ENCODE measurements around the gene SGTA. TPM values are rescaled to one million over a fixed set of nuclear protein-coding genes. Genes with fewer than 3 reads are reported as not detected.

SGTA gene
- total and polyA plus RNA-seq, 2 of the 4 experiments (the other 2 are of a cell fraction) = 17.4 to 72.9 TPM

DNA sequence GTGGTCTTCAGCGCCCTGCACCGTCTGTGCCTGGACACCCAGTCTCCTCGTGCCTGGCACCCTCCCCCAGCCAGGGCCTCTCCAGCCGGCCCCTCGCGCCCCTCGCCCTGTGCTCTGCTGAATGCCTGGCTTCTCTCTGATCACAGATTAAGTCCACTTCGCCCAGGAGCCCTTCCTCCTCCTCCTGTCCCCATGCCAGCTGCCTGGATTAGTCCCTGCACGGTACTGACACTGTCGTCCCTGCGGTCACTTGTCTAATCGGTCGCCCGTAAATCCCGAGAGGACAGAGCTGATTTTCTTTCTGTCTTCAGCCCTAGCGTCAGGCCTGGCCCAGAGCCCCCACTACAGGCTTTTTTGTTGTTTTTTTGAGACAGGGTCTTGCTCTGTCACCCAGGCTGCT is 8.8 kb upstream of the SGTA start:
- no peak overlapping the region for H2BK15ac ChIP-seq (ENCODE audit: low read depth, low read length)

More for the DNA sequence above, 8.8 kb upstream of the SGTA start:
- H3K9me1 ChIP-seq (ENCODE audit: insufficient read depth, low read length) = no peaks in the 10 kb centered on the region; the same call in 1 of the 2 replicates
- peaks cover 35% of the 10 kb centered on the region for H3K36me3 ChIP-seq (ENCODE audit: control insufficient read depth, insufficient read depth, low read length)
- H3K27me3 ChIP-seq (ENCODE audit: control insufficient read depth, insufficient read depth, low read length) = no peaks in the 10 kb centered on the region
- H3K9ac ChIP-seq (ENCODE audit: low read depth, low read length) = no peak overlapping the region
- H4K5ac ChIP-seq (ENCODE audit: low read depth, low read length) = no peak overlapping the region
- no peak overlapping the region for H4K91ac ChIP-seq (ENCODE audit: insufficient read depth, low read depth, low read length)
- no peak overlapping the region for H2AFZ ChIP-seq (replicated peaks; ENCODE audit: low read length, poor library complexity)
- ChIA-PET CTCF (no interaction called here), POLR2A (ENCODE audit: unreplicated experiment) (no interaction called here)
- H4K8ac ChIP-seq (ENCODE audit: low read depth in 2 of 2, low read length in 2 of 2) = no peak overlapping the region
- H3K4me1 ChIP-seq (ENCODE audit: control insufficient read depth, insufficient read depth, low read length) = no peaks in the 10 kb centered on the region
- ATAC-seq (ENCODE audit: low read depth) (no peak), DNase-seq (no peak)
- no peak overlapping the region for H2BK120ac ChIP-seq (ENCODE audit: low read depth, low read length)
- no peak overlapping the region for H3K4me3 ChIP-seq (ENCODE audit: insufficient read depth, low read depth, low read length)
- peak overlapping the region; percentile 65 for H2AK9ac ChIP-seq (replicated peaks; ENCODE audit: low read depth, low read length, poor library complexity)
- H3K4ac ChIP-seq (ENCODE audit: low read depth, low read length) = no peak overlapping the region
- H3K18ac ChIP-seq (ENCODE audit: low read depth, low read length) = no peak overlapping the region
- no peak overlapping the region for H2AK5ac ChIP-seq (ENCODE audit: low read depth, low read length)
- H3K56ac ChIP-seq (ENCODE audit: extremely low read depth, insufficient read depth, low read length) = no peak overlapping the region
- H3K4me2 ChIP-seq (ENCODE audit: low read depth, low read length) = no peak overlapping the region
- TF ChIP-seq MAFK (IDR thresholded peaks at IDR 0.05; ENCODE audit: low read depth, low read length) = no peak
- no peak for TF ChIP-seq CEBPB (IDR thresholded peaks at IDR 0.05; ENCODE audit: low read depth, low read length)
- TF ChIP-seq, protein P1, sequence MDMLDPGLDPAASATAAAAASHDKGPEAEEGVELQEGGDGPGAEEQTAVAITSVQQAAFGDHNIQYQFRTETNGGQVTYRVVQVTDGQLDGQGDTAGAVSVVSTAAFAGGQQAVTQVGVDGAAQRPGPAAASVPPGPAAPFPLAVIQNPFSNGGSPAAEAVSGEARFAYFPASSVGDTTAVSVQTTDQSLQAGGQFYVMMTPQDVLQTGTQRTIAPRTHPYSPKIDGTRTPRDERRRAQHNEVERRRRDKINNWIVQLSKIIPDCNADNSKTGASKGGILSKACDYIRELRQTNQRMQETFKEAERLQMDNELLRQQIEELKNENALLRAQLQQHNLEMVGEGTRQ (IDR thresholded peaks at IDR 0.05; ENCODE audit: low read depth, low read length) = no peak
- no peak for TF ChIP-seq POLR2A (IDR thresholded peaks at IDR 0.05; ENCODE audit: low read depth, low read length)
- BruUV-seq (replicated peaks) = no TSS peak
- H3K79me1 ChIP-seq (ENCODE audit: low read depth in 1 of 2, low read length in 2 of 2) = peaks cover 9 to 52% of the 10 kb centered on the region in 2 experiments
- in situ Hi-C loops (cut with MboI; ENCODE audit: low sequenced_read_pairs) (no loop called here), dilution Hi-C loops (cut with HindIII; ENCODE audit: low sequenced_read_pairs, unreplicated experiment) (no loop called here), intact Hi-C loops (cut with micrococcal nuclease) (no loop called here)
- H2BK5ac ChIP-seq (ENCODE audit: low read depth, low read length, poor library complexity, severe bottlenecking) = no peak overlapping the region
- H3K23ac ChIP-seq (ENCODE audit: low read depth, low read length) = no peak overlapping the region
- H3K9me3 ChIP-seq (ENCODE audit: control insufficient read depth, insufficient read depth, low read length) = no peaks in the 10 kb centered on the region
- no peak overlapping the region for H3K27ac ChIP-seq (ENCODE audit: insufficient read depth, low read length)
- H2BK20ac ChIP-seq (ENCODE audit: low read depth, low read length) = no peak overlapping the region
- peaks cover 6% of the 10 kb centered on the region for H4K20me1 ChIP-seq (ENCODE audit: insufficient read depth, low read length)
- H3K14ac ChIP-seq (replicated peaks; ENCODE audit: low read depth, low read length) = no peak overlapping the region
- 91% methylated on average over 11 of the region's 16 CpGs; no CpG with 5 or more reads in 1 of the 2 experiments for WGBS, 2 experiments (ENCODE audit: extremely low coverage in 2 of 2, insufficient read length in 1 of 2)

Data from IMR-90 (cell line).